Left kidney (tissue), 8 donors: ENCODE results near the gene RNF187. TPM values are rescaled to one million over a fixed set of nuclear protein-coding genes. Genes with fewer than 3 reads are reported as not detected.

Experiments used
- DNase-seq: peaks from one replicate; pipeline ENCODE4 v3.0.0-alpha.2; 2013
- long read RNA-seq, 8 donors: transcript quantifications; one replicate each; lab custom pipeline, GENCODE V29; 2026
- polyA plus RNA-seq: library from polyadenylated mRNA; unstranded; fragments of 120-200 nt; gene quantifications from one replicate; pipeline ENCODE4 v1.2.1, GENCODE V29; 2013; ENCODE audit not compliant: insufficient read length

RNF187 gene
- polyA plus RNA-seq = 68.3 TPM
- long read RNA-seq, donor 1, transcript RNF187-201 (4 exons, 3,017 nt) = major isoform, 53 of 112 reads
- long read RNA-seq, donor 1, partial matches to known transcripts = 48 of 112 reads
- long read RNA-seq, donor 1, other reads (novel, unspliced or antisense) = 11 of 112 reads
- long read RNA-seq, donor 2, transcript RNF187-201 (4 exons, 3,017 nt) = major isoform, 39 of 45 reads
- long read RNA-seq, donor 2, partial matches to known transcripts = 6 of 45 reads
- long read RNA-seq, donor 2, other reads (novel, unspliced or antisense) = 0 of 45 reads
- long read RNA-seq, donor 3, transcript RNF187-201 (4 exons, 3,017 nt) = major isoform, 23 of 23 reads
- long read RNA-seq, donor 3, partial matches to known transcripts = 0 of 23 reads
- long read RNA-seq, donor 3, other reads (novel, unspliced or antisense) = 0 of 23 reads
- long read RNA-seq, donor 4, partial matches to known transcripts = 0 of 4 reads
- long read RNA-seq, donor 4, other reads (novel, unspliced or antisense) = 0 of 4 reads
- long read RNA-seq, donor 5, transcript RNF187-201 (4 exons, 3,017 nt) = major isoform, 79 of 127 reads
- long read RNA-seq, donor 5, partial matches to known transcripts = 38 of 127 reads
- long read RNA-seq, donor 5, other reads (novel, unspliced or antisense) = 10 of 127 reads
- long read RNA-seq, donor 6, transcript RNF187-201 (4 exons, 3,017 nt) = major isoform, 55 of 67 reads
- long read RNA-seq, donor 6, partial matches to known transcripts = 0 of 67 reads
- long read RNA-seq, donor 6, other reads (novel, unspliced or antisense) = 12 of 67 reads
- long read RNA-seq, donor 7, transcript RNF187-201 (4 exons, 3,017 nt) = major isoform, 81 of 109 reads
- long read RNA-seq, donor 7, partial matches to known transcripts = 20 of 109 reads
- long read RNA-seq, donor 7, other reads (novel, unspliced or antisense) = 8 of 109 reads
- long read RNA-seq, donor 8, transcript RNF187-201 (4 exons, 3,017 nt) = major isoform, 12 of 12 reads
- long read RNA-seq, donor 8, partial matches to known transcripts = 0 of 12 reads
- long read RNA-seq, donor 8, other reads (novel, unspliced or antisense) = 0 of 12 reads

- peak; percentile 84 for DNase-seq
Observed at GRCh38 chr1:228487336-228488124, at the start of gene RNF187. Gene RNF187, plus strand, starts transcription at chr1:228487382.

DNA sequence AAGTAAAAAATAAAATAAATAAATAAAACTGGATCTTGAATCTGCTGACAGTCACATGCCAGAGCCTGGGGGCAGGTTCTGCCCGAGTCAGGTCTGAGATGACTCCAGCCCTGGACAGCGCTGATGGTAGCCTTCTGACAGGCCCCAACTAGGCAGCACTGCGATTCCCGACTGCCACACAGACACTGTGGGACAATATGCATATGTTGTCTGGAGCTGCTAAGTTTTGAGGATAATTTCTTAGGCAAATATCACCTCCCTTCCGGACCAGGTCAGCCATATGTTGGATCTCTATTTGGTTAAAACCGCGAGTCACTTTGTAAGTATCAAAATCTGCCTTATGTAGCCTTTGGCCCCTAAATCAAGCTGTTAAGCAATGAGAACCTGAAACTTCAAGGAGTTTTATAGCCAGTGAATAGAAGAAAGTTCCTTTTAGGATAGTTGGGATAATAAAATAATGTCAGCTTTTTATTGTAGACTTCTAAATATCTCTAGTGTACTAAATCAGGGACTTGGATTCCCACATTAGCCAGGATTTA is 49.7 kb upstream of the RNF187 start:
- no peak for DNase-seq

DNA sequence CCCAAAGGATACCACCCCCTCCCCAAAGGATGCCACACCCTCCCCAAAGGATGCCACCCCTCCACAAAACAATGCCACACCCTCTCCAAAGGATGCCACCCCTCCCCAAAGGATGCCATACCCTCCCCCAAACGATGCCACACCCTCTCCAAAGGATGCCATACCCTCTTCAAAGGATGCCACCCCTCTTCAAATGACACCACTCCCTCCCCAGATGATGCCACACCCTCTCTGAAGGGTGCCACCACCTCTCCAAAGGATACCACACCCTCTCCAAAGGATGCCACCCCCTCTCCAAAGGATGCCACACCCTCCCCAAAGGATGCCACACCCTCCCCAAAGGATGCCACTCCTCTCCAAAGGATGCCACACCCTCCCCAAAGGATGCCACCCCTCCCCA is 48.9 kb upstream of the RNF187 start:
- DNase-seq = no peak

DNA sequence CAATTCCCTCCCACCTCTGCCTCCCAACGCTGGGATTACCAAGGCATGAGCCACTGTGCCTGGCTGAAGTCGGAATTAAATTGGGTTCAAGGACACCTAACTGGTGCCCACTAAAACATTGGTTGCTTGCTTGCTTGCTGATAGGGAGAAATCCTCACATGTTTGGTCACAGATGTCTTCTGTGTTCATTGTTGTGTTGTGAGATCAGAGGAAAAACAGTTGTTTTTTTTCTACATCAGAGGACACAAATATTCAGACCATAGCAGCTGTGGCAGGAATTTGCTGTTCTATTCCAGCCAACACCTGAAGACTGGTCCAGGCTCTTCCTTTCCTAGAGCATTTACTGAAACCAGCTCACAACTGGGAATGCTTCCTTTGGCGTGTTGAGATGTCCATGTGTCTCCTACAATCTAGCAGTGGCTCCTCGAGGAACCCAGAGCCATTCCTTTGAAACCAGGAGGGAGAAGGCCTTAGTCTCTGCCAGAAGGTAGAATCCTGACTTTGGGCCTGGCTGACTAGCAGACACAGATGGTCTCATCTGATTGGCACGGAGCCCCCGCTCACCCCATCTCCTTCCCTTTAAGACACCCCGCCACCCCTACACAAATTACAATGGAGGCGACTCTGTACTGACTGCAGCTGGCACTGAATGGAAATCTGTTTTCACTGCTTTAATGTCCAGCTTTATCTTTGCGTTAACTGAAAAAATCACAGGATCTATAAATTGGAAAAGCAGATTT is 46.3 kb upstream of the RNF187 start:
- DNase-seq = no peak

DNA sequence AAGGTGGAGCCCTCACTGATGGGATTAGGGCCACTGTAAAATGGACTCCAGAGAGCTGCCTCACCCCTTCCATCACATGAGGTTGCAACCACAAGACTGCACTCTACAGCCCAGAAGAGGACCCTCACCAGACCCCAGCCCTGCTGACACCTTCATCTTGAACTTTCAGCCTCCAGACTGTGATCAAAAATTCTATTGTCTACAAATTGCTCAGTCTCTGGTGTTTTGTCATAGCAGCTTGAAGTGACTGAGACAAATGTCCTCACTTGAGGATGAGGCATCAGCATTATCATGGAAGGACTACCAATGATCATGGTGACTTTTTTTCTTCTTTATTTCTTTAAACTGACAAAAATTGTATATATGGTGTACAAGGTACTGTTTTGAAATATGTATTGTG is 43.8 kb upstream of the RNF187 start:
- DNase-seq = no peak

- no peak for DNase-seq
Observed at GRCh38 chr1:228445490-228445842, 41.7 kb upstream of the RNF187 start.

- no peak for DNase-seq
Observed at GRCh38 chr1:228445843-228446650, 41.1 kb upstream of the RNF187 start.

DNA sequence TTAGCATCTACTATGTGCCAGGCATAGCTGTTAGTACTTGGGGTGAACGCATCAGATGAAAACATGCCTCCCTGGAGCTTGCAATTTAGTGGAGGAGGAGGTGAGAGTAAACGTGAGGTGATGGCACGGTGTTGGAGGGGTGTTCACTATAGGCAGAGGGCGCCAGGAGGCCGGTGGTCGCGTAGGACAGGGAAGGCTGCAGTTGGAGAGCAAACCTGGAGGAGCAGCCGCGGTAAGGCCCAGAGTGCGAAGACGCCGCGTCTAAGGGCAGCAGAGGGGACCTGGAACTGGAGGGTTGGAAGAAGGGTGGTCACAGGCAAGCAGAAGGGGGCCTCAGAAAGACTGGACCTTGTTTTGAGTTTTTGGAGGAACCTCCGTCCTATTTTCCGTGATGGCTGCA is 40.3 kb upstream of the RNF187 start:
- DNase-seq = no peak

- DNase-seq = no peak
Observed at GRCh38 chr1:228448372-228448771, 38.8 kb upstream of the RNF187 start.

DNA sequence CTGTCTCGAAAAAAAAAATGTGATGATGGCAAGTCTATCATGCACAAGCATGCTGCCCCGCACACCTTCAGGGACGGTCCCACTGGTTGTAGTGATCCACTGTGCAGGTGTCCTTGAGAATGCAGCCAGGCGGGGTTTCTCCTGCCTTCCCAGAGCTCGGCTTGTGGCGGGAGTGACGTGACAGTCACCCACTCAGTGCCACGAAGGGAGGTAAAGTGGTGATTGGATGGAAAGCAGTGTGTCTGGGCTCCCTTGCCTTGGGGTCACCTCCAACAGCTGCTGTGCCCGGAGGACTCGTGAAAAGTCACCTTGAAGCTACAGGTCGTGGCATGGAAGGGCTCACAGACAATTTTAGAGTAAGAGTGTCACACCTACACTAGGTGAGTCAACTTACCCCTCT is 37.0 kb upstream of the RNF187 start:
- DNase-seq = no peak

DNA sequence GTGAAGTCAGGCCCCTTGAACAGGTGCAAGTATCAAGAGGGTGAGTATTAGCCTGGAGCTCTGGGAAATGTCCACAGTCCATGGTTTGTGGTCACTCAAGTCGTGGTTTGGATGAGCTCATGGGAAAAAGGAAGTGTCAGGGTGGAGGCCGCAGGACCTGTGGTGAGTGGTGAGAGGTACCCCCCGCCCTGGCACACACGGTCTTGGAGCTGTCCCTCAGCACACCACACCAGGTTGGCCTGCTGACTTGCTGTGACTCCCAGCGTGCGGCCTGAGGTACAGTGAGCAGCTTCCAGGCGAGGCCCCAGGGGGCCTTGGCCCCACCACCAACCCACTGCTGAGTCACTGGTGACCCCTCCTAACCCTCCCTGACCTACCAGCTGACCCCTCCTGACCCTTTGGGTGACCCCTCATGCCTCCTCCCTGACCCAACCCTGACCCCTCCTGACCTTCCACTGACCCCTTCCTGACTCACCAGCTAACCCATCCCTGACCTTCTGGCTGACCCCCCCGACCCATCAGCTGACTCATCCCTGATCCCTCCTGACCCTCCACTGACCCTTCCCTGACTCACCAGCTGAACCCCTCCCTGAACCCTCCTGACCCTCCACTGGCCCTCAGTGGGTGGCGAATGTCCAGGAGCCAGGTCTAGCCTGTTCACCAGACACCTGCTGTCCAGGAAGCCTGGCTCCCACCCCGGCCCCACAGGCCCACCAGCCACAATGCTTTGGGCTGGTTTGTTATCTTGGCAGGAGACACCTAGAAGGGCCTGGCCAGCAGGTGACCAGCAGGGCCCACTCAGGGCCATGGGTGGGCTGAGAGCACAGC is 34.8 kb upstream of the RNF187 start:
- no peak for DNase-seq

DNA sequence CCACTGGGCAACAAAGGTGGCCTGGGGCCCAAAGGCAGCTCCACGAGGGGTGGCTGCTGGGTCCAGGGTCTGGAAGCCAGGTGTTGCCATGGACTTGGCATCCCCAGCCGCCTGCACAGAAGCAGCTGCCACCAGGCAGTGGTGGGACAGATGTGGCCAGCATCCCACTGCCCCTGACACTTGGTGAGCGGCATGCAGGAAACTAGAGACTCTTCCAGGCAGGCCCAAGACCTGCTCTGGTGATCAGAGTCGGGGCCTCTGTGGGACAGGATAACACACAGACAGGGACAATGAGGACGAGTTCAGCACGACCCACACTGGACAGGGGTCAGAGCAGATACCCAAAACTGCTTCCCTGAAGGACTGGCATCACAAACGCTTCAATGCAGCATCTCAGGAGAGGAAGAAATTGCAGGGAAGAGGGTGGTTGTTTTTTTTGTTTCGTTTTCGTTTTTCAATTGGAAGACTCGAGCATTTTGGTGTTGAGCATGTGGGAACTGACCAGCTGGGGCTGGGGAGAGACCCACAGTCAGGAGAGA is 34.1 kb upstream of the RNF187 start:
- DNase-seq = no peak

DNA sequence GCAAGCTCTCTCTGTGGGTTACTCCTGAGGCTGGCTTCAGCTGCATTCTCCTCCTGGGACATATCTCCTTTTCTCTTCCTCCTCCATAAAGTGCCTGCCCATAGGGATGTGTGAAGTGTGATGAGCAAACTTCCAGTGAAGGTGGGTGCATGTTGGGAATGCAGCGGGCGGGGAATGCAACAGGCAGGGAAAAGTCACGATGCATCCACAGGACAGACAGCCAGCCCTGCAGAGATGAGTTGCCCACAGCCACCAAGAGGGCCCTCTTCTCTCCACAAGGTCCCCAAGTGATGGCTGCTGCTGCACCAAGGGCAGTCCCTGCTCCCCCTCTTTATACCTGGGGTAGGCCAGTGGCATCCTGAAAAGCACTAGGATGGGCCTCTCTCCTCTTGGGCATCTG is 33.6 kb upstream of the RNF187 start:
- no peak for DNase-seq

- DNase-seq = no peak
Observed at GRCh38 chr1:228454238-228454637, 32.9 kb upstream of the RNF187 start.

GRCh38 chr1:228455715-228456114 is 31.5 kb upstream of the RNF187 start:
- DNase-seq = no peak

- DNase-seq = no peak
Observed at GRCh38 chr1:228456252-228457016, 30.7 kb upstream of the RNF187 start.

- no peak for DNase-seq
Observed at GRCh38 chr1:228457017-228457395, 30.2 kb upstream of the RNF187 start.
